CD4-positive, alpha-beta T cell treated with Interleukin-15 for 1 hour (primary cell): ENCODE results near the gene USP4.
A peak's percentile ranks its signal among the peaks of the same experiment; 100 is the strongest.
"Not testable (repeated sequence)": the region's sequence is repeated elsewhere in the genome, so short reads cannot be mapped to it uniquely, and the experiment has no call there.

ENCODE experiments used
- DNase-seq: peaks from one replicate; pipeline ENCODE4 v3.0.0-alpha.2; 2020

USP4 gene, protein sequence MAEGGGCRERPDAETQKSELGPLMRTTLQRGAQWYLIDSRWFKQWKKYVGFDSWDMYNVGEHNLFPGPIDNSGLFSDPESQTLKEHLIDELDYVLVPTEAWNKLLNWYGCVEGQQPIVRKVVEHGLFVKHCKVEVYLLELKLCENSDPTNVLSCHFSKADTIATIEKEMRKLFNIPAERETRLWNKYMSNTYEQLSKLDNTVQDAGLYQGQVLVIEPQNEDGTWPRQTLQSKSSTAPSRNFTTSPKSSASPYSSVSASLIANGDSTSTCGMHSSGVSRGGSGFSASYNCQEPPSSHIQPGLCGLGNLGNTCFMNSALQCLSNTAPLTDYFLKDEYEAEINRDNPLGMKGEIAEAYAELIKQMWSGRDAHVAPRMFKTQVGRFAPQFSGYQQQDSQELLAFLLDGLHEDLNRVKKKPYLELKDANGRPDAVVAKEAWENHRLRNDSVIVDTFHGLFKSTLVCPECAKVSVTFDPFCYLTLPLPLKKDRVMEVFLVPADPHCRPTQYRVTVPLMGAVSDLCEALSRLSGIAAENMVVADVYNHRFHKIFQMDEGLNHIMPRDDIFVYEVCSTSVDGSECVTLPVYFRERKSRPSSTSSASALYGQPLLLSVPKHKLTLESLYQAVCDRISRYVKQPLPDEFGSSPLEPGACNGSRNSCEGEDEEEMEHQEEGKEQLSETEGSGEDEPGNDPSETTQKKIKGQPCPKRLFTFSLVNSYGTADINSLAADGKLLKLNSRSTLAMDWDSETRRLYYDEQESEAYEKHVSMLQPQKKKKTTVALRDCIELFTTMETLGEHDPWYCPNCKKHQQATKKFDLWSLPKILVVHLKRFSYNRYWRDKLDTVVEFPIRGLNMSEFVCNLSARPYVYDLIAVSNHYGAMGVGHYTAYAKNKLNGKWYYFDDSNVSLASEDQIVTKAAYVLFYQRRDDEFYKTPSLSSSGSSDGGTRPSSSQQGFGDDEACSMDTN

DNA sequence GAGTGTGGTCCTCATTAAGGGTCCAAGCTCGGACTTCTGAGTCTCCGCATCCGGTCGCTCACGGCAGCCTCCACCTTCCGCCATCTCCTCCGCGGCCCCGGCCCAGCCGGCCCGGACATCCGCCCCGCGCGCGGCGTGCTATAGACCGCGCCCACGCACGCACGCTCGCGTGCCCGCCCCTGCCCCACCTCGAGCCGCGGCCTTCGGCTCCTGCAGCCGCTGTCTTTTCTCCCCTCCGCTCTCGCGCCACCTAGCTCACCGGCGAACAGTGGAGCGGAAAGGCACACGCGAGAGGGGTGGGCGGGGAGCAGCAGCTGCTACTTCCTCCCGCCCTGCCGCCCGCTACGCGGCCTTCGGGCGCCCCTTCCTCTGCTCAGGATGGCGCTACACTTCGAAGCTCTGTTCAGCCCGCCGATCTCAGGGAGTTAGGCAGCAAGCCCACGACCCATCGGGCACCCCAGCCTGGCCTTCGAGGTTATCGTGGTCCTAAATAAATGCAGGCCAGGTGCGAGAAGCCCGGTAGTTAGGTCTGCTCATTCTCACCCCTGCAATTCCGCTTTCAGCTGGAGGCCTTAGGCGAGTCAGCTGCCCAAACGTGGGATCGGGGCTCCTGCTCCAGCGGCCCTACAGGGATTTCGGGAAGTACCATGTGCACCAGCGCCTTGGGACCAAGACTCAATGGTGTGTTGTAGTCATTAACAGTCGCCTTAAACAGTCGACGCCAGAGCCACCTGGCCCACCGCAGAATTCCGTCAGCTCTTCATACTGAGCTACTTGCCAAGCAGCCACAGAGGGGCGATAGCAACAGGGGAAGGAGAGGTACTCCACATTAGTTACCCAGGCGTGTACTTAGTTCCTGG lies at the start of gene USP4:
Gene USP4 (minus strand): TSS at position 113 of the 860 bp plus-strand sequence. CDS start 29 bp downstream, at position 84.
- peak; percentile 93 for DNase-seq

DNA sequence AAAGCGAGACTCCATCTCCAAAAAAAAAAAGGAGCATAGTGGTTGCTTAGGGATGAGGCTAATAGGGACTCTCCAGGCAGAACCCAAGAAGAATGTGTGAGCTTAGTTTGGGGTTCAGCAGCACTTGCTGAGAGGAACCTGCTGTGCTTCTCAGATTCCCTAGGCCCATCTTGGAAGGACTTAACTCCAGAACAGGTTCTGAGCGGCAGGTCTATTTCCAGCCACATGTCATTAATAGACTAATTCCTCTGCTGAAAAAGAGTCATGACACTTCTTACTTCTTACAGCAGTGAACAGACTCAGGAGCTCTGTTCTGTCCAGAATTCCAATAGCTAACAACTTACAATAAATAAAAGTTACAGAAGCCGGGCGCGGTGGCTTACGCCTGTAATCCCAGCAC lies 49.4 kb upstream of the USP4 start:
- no peak for DNase-seq

DNA sequence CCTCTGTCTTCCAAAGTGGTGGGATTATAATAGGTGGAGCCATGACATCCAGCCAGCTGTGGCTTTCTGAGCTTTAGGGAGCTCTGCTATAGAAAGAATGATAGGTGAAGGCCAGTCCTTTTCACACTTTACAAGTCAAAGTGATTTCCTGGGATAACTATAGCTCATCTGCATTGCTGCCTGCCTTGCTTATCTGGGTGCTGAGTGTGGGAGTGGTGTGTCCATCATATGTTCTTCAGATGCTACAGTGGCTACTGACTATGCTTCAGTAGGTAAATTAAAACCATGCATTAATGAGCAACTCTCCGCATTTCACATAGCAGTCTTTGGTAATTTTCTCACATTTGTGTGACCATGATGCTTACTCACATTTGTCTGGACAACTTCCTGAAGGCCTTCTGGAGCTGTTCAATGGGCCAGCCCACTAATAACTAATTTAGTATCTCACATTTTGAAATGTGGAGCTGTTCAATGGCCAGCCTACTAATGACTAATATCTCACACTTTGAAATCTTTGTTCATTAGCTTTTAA lies 48.5 kb upstream of the USP4 start:
- no peak for DNase-seq

DNA sequence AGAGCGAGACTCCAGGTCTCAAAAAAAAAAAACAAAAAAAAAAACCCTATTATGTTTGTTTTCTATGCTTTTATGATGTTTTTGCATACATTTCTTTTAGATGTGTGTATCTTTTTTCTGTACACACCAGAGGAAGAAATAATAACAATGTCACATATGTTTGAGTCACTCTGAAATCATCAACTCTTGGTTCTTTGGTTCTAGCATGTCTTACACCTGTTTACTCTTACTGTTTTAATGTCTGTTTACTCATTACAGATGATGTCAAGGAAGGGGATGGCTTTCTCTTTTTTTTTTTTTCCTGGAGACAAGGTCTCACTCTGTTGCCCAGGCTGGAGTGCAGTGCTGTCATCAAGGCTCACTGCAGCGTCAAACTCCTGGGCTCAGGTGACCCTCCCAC lies 47.9 kb upstream of the USP4 start:
- no peak for DNase-seq

DNA sequence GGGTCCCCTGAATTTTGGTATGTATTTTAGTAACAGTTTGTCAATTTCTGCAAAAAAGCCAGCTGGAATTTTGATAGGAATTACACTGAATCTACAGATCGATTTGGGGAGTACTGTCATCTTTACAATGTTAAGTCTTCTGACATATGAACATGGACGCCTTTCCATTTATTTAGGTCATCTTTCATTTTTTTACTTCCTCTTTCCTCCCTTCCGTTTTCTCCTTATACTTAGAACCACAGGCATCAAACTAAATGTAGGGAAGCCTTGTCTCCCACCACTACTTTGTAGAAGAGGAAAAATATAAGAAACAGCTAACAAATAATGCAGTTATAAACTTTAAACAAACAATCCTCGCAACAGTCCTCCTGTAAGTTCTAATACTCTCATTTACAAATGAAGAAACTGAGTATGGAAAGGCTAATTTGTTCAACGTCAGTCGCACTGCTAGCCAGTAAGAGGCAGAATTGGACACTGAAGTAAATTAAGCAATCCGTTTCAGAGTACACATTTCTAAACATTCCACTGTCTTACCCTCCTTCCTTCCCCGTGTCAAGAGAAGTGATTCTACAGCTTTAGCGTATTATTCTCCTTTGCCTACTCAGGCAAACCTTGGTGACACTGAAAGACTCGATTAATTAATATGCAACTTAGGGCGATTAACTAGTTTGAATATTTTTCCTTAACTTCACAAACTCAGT lies 46.4 kb upstream of the USP4 start:
- no peak for DNase-seq

DNA sequence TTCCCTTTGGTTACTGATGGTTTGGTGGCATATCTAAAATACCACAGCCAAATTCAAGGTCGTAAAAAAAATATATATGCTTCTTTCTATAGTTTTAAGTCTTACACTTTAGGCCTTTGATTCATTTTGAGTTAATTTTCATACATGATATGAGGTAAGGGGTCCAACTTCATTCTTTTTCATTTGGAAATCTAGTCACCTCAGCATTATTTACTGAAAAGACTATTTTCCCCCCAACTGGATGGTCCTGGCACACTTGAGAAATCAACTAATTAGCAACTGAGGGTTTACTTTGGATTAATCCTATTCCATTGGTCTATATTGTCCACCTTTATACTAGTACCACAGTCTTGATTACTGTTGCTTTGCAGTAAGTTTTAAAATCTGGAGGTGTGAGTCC lies 45.8 kb upstream of the USP4 start:
- no peak for DNase-seq

DNA sequence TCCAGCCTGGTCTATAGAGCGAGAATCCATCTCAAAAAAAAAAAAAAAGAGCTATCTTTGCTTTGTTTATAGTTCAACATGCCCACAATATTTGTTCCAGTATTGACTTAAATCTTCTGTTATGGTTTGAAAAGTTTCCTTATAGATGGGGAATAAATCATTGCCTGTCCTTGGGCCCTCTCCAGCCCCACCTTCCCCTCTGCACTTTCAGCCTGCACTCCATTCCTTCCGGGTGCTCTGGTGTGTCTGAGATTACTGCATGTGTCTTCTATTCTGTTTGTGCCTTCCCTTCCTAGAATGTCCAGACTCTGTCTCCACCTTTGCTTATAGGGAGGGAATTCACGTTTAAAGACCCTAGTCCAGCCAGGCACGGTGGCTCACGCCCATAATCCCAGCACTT lies 43.5 kb upstream of the USP4 start:
- no peak for DNase-seq

DNA sequence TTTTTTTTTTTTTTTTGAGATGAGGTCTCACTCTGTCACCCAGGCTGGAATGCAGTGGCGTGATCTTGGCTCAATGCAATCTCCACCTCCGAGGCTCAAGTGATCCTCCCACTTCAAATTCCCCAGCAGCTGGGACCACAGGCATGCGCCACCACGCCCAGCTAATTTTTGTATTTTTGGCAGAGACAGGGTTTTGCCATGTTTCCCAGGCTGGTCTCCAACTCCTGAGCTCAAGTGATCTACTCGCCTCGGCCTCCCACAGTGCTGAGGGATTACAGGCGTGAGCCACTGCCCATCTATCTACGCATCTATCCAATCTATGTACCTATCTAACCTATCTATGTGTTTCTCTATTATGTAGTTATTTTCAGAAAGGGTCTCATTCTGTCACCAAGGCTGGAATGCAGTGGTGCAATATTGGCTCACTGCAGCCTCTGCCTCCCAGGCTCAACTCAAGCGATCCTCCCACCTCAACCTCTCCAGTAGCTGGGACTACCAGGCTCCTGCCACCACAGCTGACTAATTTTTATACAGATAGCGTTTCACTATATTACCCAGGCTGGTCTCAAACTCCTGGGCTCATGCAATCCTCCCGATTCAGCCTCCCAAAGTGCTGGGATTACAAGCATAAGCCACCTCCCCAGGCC lies 38.5 kb upstream of the USP4 start:
- DNase-seq: no peak

DNA sequence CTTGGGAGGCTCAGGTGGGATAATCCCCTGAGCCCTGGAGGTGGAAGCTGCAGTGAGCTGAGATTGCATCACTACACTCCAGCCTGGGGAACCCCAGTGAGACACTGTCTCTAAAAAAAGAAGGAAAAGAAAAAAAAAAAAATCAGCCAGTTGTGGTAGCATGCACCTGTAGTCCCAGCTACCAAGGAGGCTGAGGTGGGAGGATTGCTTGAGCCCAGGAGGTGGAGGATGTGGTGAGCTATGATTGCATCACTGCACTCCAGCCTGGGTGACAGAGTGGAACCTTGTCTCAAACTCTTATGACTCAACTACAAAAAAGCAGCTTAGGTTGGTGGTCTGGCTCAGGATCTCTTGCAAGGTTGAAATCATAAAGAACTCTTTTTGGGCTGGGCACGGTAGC lies 37.6 kb upstream of the USP4 start:
- peak; percentile 46 for DNase-seq

DNA sequence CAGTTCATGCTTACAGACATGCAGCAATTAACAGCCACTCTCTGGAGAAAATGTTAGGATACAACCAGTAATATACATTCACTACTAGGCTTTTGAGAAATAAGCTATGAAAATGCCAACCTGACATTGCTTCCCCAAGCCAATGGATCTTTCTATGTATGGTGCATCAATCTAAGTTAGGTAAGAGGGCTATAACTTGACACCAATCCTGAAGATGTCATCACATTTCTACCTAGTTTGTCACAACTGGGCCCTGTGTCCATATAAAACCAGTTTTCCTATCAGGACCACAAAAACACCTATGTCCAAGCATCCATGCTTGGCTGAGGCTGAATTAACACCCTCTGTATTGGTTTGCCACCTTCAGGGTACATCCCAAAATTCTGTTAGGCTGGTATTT lies 32.1 kb upstream of the USP4 start:
- DNase-seq: no peak

DNA sequence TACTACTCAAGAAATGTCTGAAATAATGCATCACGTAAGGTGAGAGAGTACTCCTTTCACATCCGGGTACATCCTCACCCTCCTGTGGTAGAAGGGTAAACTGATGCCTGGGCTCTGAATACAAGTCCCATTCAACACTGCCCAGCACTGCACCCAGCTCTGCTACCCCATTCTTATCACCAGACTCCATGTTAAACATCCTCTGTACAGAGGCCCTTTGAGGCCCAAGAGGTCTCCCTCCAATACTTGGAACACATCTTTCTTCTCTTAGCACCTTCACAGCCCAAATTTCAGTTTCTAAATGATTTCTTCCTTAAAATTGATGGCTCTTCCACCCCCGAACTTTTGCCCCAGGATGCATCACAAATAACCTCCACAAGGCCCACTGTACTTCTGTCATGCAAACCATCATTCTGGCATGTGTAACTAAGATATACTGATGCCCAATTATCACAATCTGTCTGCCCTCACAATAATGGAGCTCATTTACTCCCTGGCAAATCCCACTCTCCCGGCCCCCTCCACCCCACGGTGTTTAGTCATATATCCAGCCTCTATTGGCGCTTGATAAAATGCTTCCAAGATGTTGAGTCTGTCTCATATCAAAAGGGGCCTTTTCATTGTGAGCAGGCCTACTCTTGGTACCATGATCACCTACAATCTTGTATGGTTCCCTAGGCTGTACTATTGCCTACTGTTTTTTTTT lies 30.9 kb upstream of the USP4 start:
- DNase-seq: no peak

DNA sequence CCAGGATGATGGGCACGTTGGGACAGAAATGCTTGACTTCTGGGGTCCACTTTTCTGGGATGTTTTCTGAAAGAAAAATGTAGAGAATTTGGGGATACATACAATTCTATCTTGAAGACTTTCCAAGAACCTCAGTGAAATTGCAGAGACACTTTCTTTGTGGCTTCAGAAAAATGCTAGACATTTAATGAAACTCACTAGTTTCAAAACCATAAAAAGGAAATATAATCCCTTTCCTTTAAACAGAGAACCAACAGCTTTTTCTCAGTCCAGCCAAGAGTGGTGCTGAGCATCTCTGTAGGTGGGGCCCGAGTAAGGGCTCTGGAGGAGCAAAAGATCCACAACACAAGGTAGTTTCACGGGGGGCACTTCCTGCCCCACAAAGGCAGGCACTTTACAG lies 22.7 kb upstream of the USP4 start:
- no peak for DNase-seq

DNA sequence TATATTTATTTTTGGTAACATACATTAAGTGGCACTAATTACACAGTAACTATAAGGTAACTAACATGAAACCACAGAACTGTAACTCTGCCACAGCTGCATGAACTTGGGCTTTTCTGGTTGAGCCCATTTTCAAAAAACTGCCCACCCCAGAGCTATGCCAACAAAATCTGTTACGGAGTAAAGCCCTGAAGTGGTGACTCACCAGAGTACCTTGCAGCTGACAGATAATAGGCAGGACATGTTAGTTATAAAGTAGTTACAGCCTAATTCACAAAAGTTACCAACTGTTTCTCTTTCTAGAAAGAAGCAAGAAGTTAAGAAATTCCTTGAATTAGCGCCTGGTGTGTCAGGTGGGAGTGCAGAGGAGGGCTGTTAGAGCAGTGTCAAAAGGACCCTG lies 19.8 kb upstream of the USP4 start:
- no peak for DNase-seq

DNA sequence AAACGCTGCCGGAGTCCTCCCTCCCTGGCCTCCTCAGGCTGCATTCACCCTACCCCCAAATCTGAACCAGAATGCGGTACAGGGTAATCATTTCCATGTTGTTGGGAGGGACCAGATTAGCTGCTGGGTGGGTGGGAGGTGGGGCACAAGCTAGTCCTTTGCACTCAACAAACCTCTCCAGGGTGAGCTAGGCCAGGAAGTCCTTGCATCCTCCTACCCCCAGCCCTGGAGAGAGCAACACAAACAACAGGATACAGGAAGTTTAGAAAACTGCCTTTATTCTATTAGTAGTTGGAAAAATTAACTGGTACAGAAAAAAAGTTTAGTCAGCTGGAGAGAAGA lies 19.0 kb upstream of the USP4 start:
- DNase-seq: no peak

DNA sequence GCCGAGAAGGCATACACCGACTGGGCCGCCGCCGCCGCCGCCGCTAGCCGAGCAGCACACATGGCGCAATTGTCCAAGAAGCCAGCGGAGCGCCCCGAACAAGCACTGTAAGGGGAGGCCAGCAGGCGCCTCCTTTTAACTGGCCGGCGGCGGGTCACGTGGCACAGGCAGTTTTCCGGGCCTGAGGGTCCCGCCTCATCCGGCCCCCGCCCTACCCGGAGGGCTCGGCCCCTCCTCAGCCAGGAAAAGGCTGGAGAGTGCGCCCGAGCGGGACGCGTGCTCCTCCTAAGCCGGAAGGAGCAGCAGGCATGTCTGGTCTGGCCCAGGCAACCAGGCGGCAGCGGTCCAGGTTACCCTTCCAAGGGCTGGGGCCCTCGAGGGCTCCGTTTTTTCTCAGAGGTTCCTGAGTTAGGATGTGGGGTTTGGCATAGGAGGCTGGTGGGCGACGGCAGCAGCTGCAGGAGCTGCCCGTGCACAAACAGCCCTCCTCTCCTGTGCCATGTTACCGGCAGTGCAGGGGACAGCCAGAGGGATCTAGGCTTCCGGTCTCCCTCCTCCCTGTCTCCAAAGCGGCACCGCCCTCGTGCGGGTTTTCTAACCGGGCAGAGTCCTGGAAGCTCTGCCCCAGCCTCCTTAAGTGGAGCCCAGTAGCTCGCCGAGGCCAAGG lies 18.5 kb upstream of the USP4 start, which contains the start of gene GPX1:
Gene GPX1 (minus strand): TSS at position 137 of the 667 bp plus-strand sequence. CDS start 75 bp downstream, at position 62.
- DNase-seq: peak; percentile 85

DNA sequence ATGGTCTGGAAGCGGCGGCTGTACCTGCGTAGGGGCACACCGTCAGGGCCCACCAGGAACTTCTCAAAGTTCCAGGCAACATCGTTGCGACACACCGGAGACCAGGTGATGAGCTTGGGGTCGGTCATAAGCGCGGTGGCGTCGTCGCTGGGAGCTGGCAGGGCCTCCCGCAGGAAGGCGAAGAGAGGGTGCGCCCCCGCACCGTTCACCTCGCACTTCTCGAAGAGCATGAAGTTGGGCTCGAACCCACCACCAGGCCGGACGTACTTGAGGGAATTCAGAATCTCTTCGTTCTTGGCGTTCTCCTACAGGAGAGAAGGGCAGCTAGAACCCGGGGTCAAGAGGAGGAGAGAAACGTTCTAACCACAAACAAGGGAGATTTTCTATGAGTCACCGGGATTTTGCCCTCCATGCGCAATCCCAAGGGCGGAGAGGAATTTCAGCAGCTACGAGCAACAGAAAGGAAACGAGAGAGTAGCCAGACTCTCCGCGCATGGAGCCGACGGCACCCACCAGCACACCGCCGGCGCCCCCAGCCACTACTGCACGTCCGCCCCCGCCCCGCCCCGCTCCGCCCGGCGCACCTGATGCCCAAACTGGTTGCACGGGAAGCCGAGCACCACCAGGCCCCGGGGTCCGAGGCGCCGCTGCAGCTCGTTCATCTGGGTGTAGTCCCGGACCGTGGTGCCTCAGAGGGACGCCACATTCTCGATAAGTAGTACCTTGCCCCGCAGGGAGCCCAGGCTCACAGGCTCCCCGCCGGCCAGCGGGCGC lies 17.8 kb upstream of the USP4 start:
- DNase-seq: peak; percentile 49

DNA sequence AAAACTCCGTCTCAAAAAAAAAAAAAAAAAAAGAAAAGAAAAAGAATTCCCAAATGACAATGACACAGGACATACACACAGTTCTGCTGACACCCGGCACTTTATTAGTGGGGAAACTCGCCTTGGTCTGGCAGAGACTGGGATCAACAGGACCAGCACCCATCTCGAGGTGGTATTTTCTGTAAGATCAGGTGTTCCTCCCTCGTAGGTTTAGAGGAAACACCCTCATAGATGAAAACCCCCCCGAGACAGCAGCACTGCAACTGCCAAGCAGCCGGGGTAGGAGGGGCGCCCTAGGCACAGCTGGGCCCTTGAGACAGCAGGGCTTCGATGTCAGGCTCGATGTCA lies 17.2 kb upstream of the USP4 start:
- DNase-seq: not testable (repeated sequence)

DNA sequence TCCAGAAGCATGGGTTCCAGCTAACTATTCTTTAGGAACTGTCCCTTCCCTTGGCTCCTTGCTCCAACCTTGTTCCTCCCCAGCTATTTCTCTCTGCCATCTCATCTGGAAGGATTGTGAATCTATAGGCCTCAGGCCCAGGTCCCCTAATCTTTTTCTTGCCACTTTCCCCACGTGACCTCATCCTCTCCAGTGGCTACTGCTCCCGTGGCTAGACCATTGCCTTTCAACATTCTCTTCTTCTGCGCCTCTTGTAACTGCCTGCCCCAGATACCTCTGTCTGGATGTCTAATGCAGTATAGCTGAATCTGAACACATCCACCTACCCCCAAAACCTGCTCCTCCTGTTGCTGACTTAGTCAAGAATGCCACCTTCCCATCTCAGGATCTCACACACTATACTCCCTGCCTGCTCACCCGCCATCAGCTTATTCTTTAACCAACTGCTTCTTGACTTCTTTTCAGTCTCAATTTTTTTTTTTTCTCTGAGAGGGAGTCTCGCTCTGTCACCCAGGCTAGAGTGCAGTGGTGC lies 13.1 kb upstream of the USP4 start:
- no peak for DNase-seq

DNA sequence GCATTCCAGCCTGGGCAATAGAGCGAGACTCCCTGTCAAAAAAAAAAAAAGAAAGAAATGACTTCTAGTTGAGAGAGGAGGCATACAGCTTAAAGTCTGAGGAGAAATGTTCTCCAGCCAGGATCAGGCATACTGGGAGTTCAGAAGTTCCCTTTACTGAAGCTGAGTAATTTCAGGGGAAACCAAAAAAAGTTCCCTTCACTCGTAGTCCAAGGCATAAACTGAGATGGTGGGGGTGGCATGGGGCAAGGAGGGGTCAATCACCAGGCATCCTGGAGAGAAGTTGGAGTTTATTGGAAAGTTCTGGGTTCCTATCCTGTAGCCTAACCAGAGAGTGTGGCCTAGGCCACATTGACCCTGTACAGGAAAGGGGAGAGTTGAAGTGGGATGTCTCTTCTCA lies 12.4 kb upstream of the USP4 start:
- DNase-seq: no peak
